Breast epithelium (tissue), 3 donors: ENCODE results near the gene PLIN4.

ENCODE experiments used
- CTCF ChIP-seq, 3 donors: fragments of 450-650 bp; IDR thresholded peaks; one replicate each; pipeline ENCODE4 v1.5.1; 2016 to 2017; ENCODE audit warnings: antibody characterized with exemption in 3 of 3, mild to moderate bottlenecking in 3 of 3, moderate library complexity in 3 of 3
- POLR2AphosphoS5 ChIP-seq, 3 donors: sonication (generic); formaldehyde crosslinking; IDR thresholded peaks; one replicate each; pipeline ENCODE4 v1.6.1; 2017; ENCODE audit warnings: antibody characterized with exemption in 3 of 3

DNA sequence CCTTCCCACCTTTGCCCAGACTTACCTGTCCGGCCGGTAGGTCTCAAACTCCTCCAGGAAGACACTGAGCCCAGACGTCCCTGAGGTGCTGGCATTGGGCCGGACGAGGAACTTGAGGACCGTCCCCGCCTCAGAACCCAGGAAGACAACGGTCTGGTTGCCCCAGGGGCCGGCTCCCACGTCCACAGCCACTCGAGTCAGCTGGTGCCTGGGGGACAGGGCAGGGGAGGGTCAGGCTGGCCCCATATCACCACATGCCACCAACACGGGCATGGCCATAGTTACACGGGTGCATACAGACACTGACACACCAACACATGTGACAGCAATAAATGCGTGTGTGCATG is 29.9 kb upstream of the PLIN4 start:
- no peak for TF ChIP-seq CTCF (IDR thresholded peaks at IDR 0.05)
- TF ChIP-seq POLR2AphosphoS5 (IDR thresholded peaks at IDR 0.05): no peak
